Lung microvascular endothelial cell (primary cell): Measurements from ENCODE around the gene NXN. TPM values are rescaled to one million over a fixed set of nuclear protein-coding genes. Genes with fewer than 3 reads are reported as not detected.
"Not testable (repeated sequence)": the region's sequence is repeated elsewhere in the genome, so short reads cannot be mapped to it uniquely, and the experiment has no call there.

ENCODE experiments used
- DNase-seq, 2 donors: peaks; one replicate each; pipeline versions ENCODE4 v3.0.0 to v3.0.0-alpha.2; 2010; ENCODE audit warnings: low read depth in 2 of 2
- total RNA-seq: library from RNA; depleted of rRNA; stranded (reverse); fragments of >200 nt; gene quantifications from 2 replicates; pipeline ENCODE4 v1.2.1, GENCODE V29; 2014

NXN gene
- total RNA-seq, 1 donor from 2014 or later: 132 TPM

DNA sequence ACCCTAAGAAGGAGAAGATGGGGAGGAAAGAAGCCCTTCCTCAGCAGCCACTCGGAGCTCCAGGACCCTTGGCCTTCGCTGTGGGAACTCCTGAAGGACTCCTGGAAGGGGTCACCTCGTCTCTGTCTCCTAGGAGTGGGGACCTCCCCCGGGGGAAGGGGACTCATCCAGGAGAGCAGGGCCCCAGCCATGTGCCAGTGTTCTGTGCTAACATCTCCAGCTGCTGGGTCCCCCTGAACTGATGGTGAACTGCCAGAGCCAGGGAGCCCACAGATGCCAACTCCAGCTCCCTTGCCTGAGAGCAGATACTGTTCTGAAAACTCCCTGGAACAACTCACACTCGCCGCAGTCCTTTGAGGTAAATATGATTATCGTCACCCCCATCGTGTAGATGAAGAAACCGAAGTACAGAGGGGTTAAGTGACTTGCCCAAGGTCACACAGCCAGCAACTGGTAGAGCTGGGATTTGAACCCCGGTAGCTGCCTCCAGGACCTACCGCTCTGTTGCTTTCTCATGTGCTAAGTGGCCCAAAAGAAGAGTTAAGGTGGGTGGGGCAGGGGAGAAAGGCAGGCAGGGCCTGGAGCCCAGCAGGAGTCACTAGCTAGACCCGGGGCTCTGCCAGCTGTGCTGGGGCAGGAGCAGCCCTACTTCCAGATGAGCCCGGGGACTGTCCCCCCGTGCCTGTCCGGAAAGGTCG is 27.9 kb upstream of the NXN start:
- no peak for DNase-seq

DNA sequence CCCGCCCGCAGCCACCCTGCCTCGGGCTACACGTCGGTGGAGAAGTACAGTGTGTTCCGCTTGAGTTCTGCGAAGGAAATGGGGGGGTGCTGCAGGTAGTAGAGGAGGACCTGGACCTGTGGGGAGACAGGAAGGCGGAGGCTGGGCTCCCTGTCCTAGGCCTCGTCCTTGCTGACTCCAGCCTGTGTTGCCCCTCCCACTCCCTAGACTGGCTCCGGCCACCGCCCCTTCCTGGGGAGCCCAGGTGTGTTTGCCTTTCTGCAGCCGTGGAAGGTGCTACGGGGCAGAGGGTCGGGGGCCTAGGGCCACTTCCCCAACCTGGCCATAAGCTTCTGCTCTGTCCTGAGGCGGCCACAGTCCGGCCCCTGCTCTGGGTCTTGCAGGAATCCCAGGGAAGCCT is 26.5 kb upstream of the NXN start:
- DNase-seq: no peak

DNA sequence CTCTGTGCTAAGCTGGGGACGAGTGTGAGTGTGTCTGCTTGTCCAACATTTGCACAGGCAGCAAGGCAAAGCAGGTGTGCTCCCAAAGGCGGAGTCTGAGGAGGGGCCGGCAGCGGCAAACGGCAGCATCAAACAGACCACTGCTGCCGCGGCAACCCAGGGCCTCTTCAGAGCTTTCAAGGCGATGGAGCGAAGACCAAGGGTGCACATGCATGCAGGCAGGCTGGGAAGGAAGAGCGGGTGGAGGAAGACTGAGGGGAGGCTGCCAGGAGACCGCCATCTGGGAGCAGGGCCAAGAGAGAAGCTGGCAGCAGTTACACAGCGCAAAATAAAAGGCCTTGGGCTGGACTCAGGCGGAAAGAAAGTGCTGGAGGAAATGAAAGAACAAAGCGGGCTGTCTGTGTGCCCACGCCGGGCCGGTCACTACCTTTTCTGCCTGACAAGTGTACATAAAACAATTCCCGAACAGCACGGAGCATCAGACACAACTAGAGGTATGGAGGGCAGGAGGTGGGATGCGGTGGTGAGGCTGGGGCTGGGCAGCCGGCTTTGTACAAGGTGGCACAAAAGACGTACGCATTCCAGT is 25.9 kb upstream of the NXN start:
- peak; percentile 60 to 76 for DNase-seq

DNA sequence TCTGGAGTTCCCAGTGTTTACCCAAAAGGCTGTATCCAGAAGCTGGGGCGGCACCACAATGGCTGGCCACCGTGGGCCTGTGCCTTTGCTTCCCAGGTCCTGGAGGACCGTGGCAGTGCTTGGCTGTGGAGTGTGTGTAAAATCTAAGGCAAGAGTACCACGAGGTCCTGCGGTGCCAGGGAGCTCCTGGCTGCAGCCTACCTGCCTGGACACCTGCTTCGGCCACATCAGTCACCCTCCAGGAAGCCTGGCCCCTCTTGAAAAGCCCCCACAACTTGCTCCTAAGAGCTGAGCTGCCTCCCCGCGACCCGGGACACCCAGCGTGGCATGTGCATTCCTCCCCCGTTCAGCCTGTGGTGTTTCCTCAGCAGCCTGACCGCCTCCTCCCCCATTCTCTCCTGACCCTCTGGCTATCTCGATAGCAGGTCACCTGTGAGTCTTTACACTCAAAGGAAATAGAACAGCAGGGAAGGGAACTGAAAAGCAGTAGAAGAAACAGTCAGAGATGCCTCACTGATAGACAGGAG is 25.3 kb upstream of the NXN start:
- no peak for DNase-seq

DNA sequence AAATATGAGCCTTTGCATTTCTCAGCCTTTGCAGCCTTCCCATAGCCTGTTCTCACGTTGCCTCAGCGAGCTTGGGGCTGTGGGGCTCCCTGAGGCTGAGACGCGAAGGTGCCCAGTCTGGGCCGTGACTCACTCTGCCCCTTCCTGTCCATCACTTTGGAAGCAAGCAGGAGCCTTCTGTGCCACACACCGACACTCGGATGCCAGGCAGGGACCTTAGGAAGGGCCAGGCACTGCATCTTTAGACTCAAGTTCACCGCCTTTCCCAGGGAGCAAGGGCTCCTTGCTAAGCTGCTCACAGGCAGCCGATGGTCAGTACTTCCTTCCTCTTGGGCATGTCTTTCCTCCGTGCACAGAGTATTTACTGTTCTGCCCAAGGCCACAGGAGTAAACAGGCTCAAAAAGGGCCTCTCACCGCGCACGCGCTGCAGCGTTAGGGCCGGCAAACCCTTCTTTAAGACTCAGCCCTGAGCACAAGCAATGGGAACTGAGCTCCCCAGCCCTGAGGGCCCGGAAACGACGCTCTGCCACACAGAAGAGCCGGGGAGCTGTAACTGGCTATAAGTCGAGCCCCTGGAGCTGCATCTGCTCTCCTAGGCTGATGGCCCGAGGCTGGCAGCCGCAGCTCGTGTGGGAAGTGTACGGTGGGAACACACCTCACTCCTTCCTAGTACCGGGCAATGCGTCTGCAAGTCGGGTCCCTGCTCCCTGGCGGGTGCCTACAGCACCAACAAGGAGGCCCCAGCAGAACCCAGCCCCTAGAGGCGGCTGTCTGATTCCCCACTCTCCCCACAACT is 24.6 kb upstream of the NXN start:
- peak in 1 of 2 donors; percentile 76 for DNase-seq

DNA sequence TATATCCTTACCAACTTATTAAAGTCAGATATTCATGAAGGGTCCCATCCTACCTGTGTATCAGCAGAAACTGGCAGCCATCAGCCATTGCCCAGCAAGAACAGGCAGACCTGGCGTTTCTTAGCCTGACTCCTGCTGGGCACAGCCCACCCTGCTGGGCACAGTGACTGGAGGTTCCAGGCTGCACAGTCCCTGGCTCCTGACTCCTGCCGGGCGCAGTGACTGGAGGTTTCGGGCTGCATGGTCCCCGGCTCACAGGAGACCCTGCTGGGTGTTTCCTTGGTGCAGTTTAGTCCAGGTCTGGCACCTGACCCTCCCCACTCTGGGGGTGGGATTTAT is 24.0 kb upstream of the NXN start:
- DNase-seq: no peak

DNA sequence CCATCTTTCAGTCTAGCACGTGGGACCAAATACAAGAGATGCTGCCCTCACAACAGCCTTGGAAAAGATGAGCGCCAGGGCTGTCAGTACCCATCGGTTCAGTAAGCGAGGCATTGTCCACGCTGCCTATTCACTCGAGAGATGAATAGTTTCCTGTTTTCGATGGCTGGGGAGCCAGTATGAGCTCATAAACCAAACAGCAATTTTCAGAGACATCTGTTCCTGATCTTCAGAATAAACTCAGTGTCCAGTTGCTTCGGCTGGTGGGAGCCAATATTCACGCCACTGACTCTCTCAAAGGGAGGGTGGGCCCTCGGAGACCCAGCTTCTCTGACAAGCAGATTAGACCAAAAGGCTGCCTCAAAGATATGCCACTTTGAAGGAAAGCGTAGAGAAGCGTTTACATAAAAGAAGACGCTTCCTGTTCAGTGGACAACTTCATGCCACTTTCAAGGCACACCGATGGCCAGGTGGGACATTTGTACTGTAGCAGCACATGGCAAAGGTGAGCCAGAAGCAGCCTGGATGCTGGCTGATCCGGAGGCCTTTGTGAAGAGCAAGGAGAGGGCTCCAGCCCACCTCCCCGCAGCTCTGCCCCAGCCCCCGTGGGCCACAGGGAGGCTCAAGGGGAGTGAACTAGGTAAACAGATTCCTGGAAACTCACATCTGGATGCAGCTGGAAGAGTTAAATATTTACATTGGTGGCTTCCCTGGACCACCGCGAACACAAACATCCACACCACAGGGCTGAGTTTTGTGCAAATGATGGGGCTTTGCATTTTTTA is 23.4 kb upstream of the NXN start:
- DNase-seq: peak; percentile 88 to 91

DNA sequence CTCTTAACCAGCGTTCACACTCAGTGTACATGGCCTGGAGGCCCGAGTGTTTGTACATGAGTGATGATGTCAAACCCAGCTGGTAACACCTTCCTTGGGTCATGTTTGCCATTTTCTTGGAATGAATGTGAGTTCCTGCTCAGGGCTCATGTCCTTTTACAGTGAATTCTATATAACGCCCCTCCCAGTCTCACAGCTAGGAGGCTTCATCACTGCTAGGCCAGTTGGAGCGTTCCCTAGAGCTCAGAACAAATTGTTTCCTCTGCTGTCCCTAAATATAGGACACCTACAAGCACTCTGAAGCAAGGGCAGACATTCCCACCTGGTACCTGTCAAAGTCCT is 22.8 kb upstream of the NXN start:
- peak in 1 of 2 donors; percentile 56 for DNase-seq

DNA sequence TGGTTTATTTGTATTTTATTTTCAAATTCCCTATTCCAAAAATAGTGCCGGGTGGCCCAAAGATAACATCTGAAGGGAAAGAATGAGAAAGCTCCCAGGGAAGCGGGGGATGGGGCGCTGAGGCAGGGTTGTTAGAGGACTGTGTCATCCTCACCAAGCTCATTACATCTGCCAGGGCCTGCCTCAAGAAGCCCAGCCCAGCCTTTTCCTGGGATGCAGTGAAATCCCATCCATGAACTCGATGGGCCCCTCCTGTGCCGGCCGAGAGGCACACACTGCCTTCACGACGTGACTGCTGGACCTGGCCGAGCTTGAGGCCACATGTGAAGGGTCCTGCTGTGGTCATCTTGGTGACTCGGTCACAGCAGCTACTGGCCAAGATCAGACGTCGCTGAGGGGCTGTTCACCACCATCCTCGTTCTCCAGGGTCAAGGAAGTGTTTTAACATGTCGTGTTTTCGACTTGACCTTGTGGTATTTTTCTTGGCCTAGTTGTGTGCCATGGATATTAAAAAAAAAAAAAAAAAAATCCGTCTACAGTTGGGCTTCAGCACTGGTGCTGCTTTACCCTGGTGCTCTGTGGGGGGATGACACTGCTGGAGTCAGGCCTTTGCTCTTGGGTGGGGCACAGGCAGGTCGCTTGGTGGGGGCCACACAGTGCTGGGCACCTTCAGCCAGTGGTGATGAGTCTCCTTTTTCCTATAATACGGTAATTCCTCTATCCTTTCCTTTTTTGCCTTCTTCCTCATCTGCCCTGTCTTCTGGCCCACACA is 22.2 kb upstream of the NXN start:
- DNase-seq: peak in 1 of 2 donors; percentile 54

DNA sequence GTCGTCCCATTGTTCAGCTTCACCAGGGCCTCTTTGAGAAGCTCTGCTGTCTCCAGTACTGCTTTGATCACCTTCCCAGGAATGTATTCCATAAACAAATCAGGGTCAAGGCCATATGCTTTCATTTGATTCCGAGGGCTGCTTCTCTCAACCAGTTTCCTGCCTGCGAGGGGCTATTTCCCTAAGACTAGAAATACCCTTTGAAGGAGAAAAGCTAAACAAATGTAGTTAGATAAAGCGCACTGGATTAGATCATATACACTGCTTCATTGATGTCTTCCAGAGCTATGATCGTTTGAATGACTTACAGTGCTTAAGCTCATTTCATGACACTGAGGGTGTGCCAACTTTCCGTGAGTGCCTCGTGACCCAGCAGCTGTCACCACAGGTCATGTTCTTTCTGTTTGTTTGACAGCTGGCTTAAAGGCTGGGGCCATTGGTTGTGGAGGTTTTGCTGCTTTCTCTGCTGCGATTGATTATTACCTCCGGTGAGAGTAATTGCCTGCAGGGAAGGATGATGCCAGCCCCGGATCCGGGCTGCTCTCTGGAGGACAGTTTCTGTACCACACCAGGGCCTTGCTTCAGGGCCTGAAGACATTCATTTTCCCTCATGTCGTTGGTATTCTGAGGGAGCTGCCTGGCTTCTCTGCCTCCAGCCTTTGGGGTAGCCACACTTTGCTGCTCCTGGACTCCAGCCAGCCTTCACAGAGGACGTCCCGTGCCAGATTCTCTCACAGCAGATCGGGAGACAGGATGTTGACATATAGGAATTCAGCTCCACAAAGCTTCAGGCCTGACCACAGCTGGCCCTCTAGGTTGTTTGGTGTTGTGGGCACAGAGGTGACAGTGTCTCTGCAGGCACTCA is 21.3 kb upstream of the NXN start:
- DNase-seq: peak; percentile 83 to 93

DNA sequence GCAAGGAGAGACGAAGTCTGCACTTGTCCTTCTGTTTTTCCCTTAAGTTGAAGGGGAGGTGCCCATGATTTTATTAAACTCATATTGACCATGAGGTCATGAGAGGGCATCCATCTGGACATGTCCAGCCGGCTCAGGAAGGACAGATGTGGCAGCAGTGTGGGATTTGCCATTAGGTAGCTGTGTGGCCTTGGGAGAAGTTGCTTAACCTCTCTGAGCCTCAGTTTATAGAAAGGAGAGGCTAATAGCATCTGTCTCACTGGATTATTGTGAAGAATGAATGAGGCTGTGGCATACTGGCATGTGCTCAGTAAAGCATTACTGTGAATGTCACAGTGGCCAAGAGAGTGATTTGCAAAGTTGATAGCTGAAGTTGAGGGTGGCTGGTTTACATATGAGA is 18.5 kb upstream of the NXN start:
- no peak for DNase-seq

DNA sequence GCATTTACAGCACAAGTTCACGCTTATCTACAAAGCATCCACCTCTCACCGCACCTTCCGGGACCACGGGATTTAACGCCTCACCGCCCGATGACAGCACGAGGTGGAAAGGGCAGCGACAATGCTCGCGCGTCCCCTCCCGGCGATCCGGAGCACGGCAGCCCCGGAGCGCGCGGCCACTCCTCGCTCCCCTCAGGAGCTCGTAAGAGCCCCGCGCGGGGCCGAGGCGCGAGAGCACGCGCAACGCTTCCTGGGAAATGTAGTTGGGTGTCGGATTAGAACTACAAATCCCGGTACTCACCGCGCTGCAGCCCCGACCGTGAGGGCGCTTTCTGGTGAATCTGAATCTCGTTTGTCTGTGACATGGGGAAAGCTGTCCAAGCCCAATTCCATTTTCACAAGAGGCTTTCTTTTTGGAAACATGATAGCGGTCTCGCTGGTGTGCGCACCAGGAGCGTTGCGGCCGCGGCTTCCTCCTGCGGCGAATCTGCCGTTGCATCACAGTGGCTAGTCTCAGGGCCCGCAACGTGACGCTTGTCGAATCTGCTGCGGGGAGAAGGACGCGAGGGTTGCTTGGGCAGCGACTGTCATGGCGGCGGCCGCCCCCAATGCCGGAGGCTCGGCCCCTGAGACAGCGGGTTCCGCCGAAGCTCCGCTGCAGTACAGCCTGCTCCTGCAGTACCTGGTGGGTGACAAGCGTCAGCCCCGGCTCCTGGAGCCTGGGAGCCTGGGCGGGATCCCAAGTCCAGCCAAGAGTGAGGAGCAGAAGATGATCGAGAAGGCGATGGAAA is 17.2 kb upstream of the NXN start, which contains the start of gene TIMM22:
Gene TIMM22, plus strand, starts transcription at position 576 of the 791 bp plus-strand sequence. Its CDS starts 14 bp downstream, at position 590.
- peak; percentile 99 for DNase-seq

DNA sequence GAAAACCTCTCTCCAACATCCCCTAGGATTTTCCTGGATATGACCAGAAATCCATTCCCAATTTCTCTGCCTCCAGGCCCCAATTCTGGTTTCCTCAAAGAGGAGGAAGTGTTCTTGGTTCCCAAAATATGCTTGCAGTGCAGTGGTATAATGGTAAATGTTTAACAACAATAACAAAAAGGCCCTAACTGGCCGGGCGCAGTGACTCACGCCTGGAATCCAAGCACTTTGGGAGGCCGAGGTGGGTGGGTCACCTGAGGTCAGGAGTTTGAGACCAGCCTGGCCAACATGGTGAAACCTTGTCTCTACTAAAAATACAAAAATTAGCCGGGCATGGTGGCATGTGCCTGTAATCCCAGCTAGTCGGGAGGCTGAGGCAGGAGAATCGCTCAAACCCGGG is 15.7 kb upstream of the NXN start:
- not testable (repeated sequence) for DNase-seq

DNA sequence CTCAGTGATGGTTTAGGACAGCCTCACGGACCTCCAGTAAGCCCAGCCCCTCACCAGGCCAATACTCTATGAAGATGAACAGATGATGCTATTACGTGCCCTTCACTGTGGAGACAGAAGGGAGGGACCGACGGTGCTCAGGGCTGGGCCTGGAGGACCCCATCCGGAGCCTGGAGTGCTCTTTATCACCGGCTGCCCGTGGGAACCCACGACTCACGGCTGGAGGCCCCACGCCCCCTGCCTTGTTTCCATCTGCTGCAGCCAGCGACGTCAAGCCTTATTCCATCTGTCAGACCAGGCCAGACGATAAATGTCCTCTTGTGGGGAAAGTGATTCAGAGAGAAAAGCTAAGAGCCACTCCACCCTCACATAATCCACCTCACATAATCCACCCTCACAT is 13.4 kb upstream of the NXN start:
- no peak for DNase-seq

DNA sequence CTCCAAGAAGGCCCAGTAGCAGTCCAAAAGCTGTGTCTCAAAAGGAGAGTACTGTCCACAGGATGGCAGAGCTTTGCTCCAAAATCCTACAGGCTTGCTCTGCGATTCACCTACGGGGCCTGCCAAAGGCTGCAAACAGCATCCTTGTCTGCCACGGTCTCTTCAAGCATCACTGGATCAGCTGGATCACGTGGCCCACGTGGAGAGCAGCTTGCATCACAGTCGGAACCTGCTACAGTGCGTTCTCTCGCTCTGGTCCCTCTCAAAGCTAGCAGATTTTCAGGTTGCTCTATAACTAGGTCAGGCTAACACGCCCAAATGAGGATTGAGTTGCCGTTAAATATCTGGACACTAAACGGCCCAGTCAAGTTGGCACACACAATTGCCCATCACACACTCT is 9.0 kb upstream of the NXN start:
- no peak for DNase-seq

DNA sequence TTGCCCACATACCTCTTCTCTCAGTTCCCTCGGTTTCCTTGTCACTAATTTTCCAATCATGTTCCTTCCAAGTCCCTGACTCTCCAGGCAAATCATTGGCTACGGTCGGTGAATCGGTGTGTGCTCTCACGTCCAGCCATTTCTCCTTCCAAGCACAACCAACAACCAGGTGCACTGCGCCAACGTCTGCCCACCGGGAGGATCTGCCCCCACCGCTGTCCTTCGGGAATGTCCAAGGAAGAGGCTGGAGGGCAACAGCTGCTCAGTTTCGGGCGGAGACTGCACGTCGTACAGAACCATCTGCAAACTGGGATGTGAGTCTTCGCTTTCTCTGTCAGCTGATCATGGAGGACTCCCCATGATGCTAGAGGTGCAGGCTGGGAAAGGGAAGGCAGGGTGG is 8.4 kb upstream of the NXN start:
- no peak for DNase-seq

DNA sequence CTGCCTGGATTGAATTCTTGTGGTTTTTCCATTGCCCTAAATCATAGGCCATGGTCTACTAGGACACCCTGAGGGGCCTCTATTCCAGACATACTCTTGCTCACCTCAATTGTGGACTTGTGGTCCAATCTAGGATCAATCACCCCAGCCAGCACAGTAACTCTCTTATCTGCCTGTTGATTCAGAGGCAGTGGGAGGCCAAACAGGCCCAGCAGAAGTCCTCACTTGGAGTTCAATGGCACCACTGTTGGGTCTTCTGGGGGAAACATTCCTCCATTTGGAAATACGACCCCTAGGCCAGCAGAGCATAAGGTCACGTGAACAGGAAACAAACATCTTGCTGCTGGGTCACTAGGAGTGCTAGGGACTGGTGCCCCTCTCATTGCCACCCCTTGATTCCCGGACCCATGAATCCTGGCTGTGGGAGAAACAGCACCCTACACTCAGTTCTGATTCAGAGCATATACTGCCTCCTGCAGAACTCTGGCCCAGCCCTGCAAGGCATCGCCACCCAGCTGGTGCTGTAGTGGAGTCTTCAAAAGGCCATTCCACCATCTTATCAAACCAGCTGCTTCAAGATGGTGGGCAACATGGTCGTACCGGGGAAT is 6.8 kb upstream of the NXN start:
- no peak for DNase-seq

DNA sequence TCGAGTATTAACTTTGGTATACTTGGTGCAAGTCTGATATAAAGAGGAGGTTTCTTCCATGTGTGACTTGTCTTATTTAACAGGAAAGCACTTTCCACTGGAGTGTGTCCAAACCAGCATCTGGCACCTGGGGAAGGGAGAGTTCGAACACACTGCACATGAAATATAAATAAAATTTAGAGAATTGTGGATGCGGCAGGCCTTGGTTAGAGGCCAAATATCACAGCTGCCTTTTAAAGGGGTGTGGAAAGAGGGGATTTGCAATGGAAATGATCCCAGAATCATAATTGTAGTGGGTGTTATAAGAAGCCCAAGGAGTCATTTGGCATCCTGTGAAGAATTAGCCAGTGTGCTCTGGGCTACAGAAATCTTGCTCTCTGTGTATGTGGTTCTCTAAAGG is 4.3 kb upstream of the NXN start:
- DNase-seq: no peak

DNA sequence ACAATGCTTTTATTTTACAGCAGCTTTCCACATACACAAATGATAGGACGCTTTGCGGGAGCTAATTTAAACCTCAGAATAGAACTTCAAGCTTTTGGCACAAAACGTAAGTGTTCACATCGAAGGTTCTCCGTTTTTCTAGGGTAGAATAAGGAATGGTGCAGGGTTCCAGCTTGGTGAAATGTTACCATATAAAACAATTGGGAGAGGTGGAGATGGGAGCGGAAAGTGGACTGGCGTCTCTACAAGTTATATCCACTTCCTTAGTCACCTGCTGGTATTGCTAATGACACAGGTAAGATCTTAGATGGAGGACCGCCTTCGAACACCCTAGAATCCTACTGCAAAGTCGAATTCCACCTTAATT is 1.7 kb upstream of the NXN start:
- DNase-seq: no peak
